AG09319 (cell line): ENCODE results near the gene PAXIP1.

Experiments
- DNase-seq: peaks from one replicate; pipeline ENCODE4 v3.0.0-alpha.2; 2010; ENCODE audit warnings: low read depth; ENCODE audit errors: extremely low read depth
- CTCF ChIP-seq: IDR thresholded peaks from 2 replicates; pipeline ENCODE4 v1.5.1; 2011; ENCODE audit warnings: low read depth, mild to moderate bottlenecking, inconsistent platforms, low read length, moderate library complexity

PAXIP1 gene

GRCh38 chr7:154984601-154985188 lies 18.2 kb downstream of the PAXIP1 start:
- no peak for DNase-seq
- no peak for TF ChIP-seq CTCF

- no peak for TF ChIP-seq CTCF
- DNase-seq = no peak
Measured at GRCh38 chr7:154978017-154978416, 24.9 kb downstream of the PAXIP1 start.

GRCh38 chr7:154977250-154977649 lies 25.7 kb downstream of the PAXIP1 start:
- no peak for TF ChIP-seq CTCF
- DNase-seq = no peak

GRCh38 chr7:154976844-154977243 lies 26.1 kb downstream of the PAXIP1 start:
- no peak for DNase-seq
- TF ChIP-seq CTCF = no peak

- no peak for DNase-seq
- TF ChIP-seq CTCF = no peak
Measured at GRCh38 chr7:154975984-154976383, 26.9 kb downstream of the PAXIP1 start.

GRCh38 chr7:154973381-154973780 lies 29.5 kb downstream of the PAXIP1 start:
- TF ChIP-seq CTCF = no peak
- DNase-seq = no peak

- no peak for DNase-seq
- TF ChIP-seq CTCF = no peak
Measured at GRCh38 chr7:154968336-154969001, 34.5 kb downstream of the PAXIP1 start.
